Right renal cortex interstitium (tissue), 3 donors: ENCODE results near the gene ELFN1. TPM values are rescaled to one million over a fixed set of nuclear protein-coding genes. Genes with fewer than 3 reads are reported as not detected.

Experiments used
- DNase-seq, 3 donors: peaks; one replicate each; pipeline ENCODE4 v3.0.0-alpha.2; 2013; ENCODE audit warnings: low read depth in 3 of 3, low spot score in 2 of 3
- polyA plus RNA-seq, 3 donors: library from polyadenylated mRNA; unstranded; fragments of 120-200 nt; gene quantifications; one replicate each; pipeline ENCODE4 v1.2.1, GENCODE V29; 2013; ENCODE audit not compliant: insufficient read length in 3 of 3

The ELFN1 gene
- polyA plus RNA-seq, 3 donors, result 10.6 to 12.3 (median 11.8) TPM

GRCh38 chr7:1641661-1642260, 28.3 kb upstream of the ELFN1 start:
- DNase-seq, result no peak

DNA sequence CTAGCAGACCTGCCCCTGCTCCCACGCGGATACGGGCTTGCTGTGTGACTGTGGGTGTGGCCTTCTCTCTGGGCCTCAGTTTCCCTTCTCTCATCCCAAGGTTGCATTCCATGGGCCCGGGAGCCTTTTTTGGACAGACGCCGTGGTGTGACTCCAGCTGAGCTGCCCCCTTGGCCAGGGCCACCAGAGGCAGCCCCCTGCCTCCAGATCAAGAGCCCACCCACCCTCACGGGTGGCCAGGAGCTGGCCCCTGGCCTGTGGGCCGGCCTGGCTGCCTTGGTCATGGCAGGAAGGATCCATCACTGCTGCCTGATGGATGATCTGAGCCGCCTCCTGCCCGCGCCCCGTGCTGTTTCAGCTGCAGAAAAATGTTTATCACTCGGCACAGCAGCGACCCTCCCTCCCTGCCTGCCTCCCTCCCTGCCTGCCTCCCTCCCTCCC, 27.8 kb upstream of the ELFN1 start:
- DNase-seq, result no peak

GRCh38 chr7:1643270-1644092, 26.6 kb upstream of the ELFN1 start:
- DNase-seq, result no peak

- no peak for DNase-seq
These were observed 25.6 kb upstream of the ELFN1 start for GRCh38 chr7:1644341-1645070.

GRCh38 chr7:1645071-1645409, 25.0 kb upstream of the ELFN1 start:
- DNase-seq, result no peak

DNA sequence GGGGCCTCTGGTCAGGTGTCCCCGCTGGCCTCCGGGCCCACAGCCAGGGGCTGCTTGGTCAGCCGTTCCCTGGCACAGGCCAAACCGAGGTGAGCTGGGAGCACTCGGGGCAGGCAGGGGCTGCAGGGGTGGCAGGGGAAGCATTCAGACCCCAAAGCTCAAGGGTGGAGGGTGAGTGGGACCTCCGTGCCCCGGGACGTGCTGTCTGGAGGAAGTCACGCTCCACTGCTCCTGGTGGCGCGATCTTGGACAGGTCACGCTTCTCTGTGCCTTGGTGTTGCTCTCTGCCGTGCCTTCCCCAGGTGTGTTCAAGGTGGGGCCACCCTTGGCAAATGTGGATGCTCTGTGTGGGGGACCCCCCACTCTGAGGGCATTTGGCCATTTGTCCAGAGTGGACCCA, 24.6 kb upstream of the ELFN1 start:
- no peak for DNase-seq

GRCh38 chr7:1646391-1646790, 23.7 kb upstream of the ELFN1 start:
- DNase-seq, result no peak

GRCh38 chr7:1646957-1647891, 22.9 kb upstream of the ELFN1 start:
- DNase-seq, result no peak

DNA sequence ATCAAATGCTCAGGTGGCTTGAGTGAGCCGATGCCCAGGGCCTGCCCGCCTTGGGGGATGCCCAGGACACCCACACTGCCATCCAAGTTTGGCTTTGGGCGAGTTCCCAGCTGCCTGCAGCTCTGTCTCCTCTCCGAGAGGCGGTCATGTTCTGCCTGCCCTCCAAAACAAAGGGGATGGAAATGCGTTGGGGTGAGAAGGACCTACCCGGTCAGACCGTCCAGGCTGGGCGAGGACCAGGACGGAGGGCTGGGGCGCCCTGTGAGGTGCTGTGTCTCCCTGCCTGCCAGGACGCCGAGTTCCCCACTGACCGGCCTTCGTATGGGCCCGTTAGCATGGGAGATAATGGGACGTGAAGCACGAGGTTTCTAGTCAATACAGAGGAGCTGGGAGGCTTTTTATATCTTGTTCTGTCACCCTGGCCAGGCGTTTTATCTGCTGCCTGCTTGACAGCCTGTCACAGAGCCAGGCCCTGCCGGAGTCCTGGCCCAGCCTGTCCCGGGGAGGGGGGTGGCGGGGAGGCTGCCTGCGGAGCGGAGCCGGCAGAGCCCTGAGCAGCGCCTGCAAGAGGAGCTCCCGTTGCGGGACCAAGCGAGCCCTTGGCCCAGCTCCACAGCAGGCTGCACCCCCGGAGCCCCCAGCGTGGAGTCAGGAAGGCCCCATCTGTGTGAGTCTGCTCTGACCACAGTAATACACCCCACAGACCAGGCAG, 22.0 kb upstream of the ELFN1 start:
- DNase-seq, result no peak

DNA sequence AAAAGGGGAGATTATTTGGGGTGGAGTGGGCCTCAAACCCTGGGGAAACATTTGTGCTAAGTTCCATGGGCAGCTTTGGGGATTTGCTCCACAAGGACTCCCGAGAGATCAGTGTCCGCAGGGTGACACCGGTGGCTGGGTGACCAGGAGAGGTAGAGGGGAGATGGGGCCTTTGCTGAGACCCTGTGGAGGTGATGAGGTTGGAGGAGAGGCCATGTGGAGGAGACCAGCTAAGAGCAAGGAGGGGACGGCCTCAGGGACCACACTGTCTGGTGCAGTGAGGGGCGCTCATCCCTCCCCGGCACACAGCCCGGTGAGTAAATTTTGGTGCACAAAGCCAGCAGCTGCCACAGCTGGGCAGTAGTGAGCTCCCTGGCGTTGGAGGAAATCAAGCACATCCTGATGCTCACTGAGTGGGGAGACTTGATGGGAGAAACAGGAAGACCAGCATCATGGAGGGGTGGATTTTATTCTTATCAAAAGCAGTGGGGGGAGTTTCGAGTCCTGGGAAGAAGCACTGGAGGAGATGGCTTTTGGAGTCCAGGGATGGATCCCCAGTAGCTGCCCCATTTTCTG, 20.2 kb upstream of the ELFN1 start:
- no peak for DNase-seq

DNA sequence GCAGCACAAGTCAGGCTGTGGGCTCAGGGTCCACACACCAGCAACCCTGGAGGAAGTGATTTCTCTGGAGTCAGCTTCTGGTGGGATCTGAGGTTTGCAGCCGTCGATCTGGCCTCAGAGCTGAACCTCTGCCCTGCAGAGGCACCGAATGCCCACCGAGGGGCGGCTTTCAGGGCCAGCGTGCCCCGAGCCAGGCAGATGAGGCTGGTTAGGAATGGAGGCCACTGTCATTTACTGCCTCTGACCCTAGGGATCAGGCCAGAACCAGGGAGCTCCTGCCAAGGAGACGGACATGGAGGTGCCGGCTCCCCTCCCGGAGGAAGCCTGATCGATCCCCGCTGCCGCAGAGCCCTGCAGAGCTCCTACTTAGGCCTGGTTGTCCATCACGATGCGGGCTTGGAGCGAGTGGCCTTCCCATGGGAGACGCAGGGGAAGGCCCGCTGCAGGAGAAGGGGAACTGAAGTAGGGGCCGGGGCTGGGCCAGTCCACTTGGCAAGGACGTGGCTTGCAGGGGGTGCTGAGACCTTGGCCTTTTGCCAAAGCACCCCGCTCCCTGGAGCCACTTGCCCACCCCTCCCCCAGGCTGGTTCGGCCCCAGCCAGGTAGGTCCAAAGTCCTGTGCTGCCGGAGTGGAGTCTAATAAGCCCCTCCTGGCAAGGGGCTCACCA, 19.6 kb upstream of the ELFN1 start:
- no peak for DNase-seq

DNA sequence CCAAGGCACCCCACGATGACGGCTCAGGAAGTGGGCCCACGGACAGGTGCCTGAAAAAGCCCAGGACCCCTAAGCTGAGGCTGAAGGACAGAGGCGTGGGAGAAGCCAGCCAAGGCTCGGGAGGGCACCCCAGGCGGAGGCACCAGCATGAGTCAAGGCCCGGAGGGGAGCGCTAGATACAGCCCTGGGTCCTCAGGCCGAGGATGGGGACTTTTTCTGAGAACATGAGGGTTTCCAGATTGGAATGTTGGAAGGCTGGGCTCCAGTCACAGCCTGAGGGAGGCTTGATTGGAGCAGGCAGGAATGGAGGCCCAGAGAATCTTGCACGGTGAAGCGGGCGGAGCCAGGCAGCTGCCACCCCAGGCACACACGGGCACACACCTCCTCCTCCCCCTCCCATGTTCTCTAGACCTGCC, 19.0 kb upstream of the ELFN1 start:
- no peak for DNase-seq

DNA sequence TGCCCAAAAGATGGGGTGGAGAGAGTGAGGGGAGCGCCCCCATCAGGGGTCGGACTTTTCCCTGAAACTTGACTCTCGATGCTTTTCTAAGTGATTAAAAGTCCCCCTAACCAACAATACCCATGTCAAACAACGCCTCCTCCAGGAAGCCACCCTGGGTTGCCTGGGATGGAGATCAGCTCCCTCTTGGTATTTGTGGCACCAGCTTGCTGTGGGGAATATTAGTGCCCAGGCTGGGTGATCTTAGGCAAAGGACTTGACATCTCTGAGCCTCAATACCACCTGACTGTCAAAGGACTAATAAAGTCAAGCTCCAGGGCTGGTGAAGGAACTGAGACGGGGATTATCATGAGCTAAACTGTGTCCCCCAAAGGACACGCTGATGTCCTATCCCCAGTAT, 18.2 kb upstream of the ELFN1 start:
- DNase-seq, result no peak

DNA sequence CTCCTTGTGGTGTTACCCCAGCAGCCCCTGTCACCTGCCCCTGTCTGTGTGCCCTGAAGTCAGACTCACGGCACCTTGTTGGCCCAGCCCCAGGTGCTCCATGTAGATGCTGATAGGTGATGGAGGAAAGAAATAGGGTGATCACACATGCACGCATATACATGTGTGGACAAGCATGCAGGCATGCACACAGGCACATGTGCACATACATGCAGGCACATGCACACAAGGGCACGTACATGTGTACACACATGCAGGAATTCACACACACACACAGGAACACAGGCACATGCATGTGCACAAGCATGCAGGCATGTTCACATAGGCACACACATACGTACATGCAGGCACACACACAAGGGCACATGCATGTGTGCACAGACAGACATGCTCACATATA, 16.6 kb upstream of the ELFN1 start:
- DNase-seq, result no peak

DNA sequence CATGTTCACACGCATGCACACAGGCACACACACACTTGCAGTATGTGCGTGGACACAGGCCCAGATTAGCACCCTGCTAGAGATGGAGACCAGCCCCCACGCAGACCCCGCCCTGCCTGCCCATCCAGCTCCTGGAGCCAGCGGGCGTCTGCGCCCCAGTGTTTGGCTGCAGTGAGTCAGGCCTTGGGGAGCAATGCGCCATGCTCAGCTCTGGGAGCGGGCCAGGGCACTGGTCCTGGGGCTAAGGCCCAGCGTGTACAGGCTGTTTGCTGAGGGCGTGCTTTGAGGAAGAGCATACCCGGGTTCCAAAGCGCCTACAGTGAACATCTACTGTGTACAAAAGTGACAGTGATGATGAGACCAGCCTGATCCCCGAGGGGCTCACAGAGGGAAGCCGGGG, 16.0 kb upstream of the ELFN1 start:
- no peak for DNase-seq

GRCh38 chr7:1654738-1655475, 15.2 kb upstream of the ELFN1 start:
- DNase-seq, result no peak

DNA sequence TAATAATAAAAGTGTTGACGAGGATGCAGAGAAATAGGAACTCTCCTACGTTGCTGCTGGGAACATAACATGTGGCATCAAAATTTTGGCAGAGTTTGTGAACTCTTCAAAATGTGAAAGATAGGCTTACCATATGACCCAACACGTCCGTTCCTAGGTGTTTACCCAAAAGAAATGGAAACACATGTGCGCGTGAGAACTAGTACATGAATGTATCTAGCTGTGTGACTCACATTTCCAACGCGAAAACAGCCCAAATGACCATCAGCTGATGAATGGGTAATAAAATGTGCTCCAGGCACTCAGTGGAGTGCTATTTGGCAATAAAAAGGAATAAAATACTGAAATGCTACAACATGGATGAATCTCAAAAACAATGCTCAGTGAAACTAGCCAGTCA, 10.4 kb upstream of the ELFN1 start:
- DNase-seq, result no peak

DNA sequence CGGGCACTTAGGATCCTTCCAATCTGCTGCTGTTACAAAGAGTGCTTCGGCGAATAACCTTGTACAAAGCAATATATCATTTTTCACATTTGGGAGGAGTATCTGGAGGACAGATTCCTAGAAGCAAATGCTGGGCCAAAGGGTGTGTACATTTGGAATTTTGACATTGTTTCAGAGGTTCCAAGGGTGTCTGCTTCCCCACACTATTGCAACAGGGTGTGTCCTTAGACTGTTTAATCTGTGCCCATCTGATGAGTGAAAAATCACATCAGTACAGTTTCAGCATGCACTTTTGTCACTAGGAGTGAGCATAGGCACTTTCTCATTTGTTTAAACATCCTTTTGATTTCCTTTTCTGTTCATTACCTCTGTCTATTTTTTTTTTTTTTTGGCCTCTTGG, 8.6 kb upstream of the ELFN1 start:
- no peak for DNase-seq

DNA sequence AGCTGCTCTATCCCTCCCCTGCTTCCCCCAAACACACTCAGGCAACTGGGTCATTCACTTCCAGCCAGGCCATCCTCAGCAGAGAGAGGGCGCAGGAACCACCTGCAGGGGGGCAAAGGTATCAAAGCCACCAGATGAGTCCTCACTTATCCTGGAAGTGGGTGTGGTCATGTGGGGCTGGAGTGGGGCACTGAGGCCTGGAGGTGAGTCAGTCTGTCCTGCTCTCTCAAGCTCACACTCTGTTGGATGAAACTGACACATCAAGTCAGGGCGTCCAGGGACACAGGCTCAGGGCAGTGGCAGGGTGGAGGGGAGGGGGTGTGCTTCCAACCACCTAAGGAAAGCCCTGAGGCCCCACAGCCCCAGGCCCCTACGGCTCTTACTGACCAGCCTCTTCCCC, 8.0 kb upstream of the ELFN1 start:
- DNase-seq, result no peak
